Mucosa of descending colon (tissue), 3 donors: Measurements from ENCODE around the gene KRTAP4-6. TPM values are rescaled to one million over a fixed set of nuclear protein-coding genes. Genes with fewer than 3 reads are reported as not detected.
"Not testable (repeated sequence)": the region's sequence is repeated elsewhere in the genome, so short reads cannot be mapped to it uniquely, and the experiment has no call there.

Experiments used
- ATAC-seq: fragments of 200-7000 bp; cut with Tn5 transposase; one replicate; pipeline ENCODE4 v1.9.1; 2020; ENCODE audit warnings: mild to moderate bottlenecking, moderate library complexity
- DNase-seq, 3 donors: peaks; one replicate each; pipeline ENCODE4 v3.0.0-alpha.2; 2020
- H3K36me3 ChIP-seq: fragments of 200-600 bp; one replicate; pipeline ENCODE4 v1.8.0; 2021; ENCODE audit warnings: low read depth, mild to moderate bottlenecking
- H3K4me1 ChIP-seq: fragments of 200-600 bp; one replicate; pipeline ENCODE4 v1.8.0; 2021; ENCODE audit warnings: low read depth, mild to moderate bottlenecking
- H3K4me3 ChIP-seq: fragments of 200-600 bp; one replicate; pipeline ENCODE4 v1.8.0; 2021; ENCODE audit warnings: mild to moderate bottlenecking
- H3K9me3 ChIP-seq: fragments of 200-600 bp; one replicate; pipeline ENCODE4 v1.8.0; 2021; ENCODE audit warnings: mild to moderate bottlenecking
- intact Hi-C, 2 donors: fragments of 100-400 bp; cut with DNase I in 1 of 2; cut with micrococcal nuclease in 1 of 2; formaldehyde crosslinking; loops; one replicate each; pipeline versions ENCODE4 v1.11.0 to v1.11.1; 2022; cut with DNase I, micrococcal nuclease
- total RNA-seq, 3 donors: library from RNA; stranded (reverse); fragmentation: NEBNext Ultra II Directional in 2 of 3; extraction: Animal tissue kit (Norgen Biotek cat#: 25700) in 2 of 3; gene quantifications; one replicate each; pipeline versions ENCODE4 v1.2.1 to v1.2.4, GENCODE V29; 2021 to 2023
- TF ChIP-seq, protein P1 (sequence below): fragments of 200-600 bp; IDR thresholded peaks from one replicate; pipeline ENCODE4 v1.8.0; 2022; ENCODE audit warnings: antibody characterized with exemption, mild to moderate bottlenecking
- donor health status: DM: no; HTN: no; CAD: no; lungs with moderate emphysema.
- donor health status: DM: no; HTN: no; CAD: no.
- donor health status: DM: no; HTN: yes; CAD: no.

KRTAP4-6 gene
- total RNA-seq, 3 donors from 2014 or later: not detected

DNA sequence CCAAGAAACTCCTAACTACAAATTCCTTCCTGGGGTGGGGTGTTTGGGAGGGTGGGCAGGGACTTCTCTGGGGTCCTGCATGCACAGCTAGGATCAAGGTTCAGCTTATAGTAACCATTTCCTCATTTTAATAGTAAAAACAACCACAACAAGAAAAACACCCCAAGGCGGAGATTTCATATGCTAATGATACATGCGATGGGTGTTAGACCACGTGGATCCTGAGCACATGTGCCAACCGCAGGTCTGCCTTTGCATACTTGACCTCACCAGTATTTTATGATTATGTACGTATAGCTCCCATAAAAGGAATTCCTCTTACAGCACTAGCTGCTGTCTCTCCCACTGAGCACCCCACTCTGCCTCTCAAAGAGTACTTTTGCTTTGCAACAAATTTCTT lies 24.0 kb downstream of the KRTAP4-6 start:
- ATAC-seq (peak; percentile 51), DNase-seq (no peak)
- TF ChIP-seq, protein P1, sequence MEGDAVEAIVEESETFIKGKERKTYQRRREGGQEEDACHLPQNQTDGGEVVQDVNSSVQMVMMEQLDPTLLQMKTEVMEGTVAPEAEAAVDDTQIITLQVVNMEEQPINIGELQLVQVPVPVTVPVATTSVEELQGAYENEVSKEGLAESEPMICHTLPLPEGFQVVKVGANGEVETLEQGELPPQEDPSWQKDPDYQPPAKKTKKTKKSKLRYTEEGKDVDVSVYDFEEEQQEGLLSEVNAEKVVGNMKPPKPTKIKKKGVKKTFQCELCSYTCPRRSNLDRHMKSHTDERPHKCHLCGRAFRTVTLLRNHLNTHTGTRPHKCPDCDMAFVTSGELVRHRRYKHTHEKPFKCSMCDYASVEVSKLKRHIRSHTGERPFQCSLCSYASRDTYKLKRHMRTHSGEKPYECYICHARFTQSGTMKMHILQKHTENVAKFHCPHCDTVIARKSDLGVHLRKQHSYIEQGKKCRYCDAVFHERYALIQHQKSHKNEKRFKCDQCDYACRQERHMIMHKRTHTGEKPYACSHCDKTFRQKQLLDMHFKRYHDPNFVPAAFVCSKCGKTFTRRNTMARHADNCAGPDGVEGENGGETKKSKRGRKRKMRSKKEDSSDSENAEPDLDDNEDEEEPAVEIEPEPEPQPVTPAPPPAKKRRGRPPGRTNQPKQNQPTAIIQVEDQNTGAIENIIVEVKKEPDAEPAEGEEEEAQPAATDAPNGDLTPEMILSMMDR: no peak
- no peaks in the 10 kb centered on the region for H3K9me3 ChIP-seq
- no peak overlapping the region for H3K4me3 ChIP-seq
- H3K36me3 ChIP-seq: no peaks in the 10 kb centered on the region
- intact Hi-C loops: no loop called here
- no peaks in the 10 kb centered on the region for H3K4me1 ChIP-seq

- no peaks in the 10 kb centered on the region for H3K9me3 ChIP-seq
- ATAC-seq (no peak), DNase-seq (no peak)
- H3K4me1 ChIP-seq: no peaks in the 10 kb centered on the region
- TF ChIP-seq, protein P1: no peak
- no peaks in the 10 kb centered on the region for H3K36me3 ChIP-seq
- H3K4me3 ChIP-seq: no peak overlapping the region
- intact Hi-C loops: no loop called here
Observed at GRCh38 chr17:41111151-41111885, 29.0 kb downstream of the KRTAP4-6 start.

- H3K4me1 ChIP-seq, DNase-seq, H3K9me3 ChIP-seq, H3K36me3 ChIP-seq, ATAC-seq, H3K4me3 ChIP-seq, intact Hi-C loops: not testable (repeated sequence)
Observed at GRCh38 chr17:41108728-41109386, 31.5 kb downstream of the KRTAP4-6 start.

DNA sequence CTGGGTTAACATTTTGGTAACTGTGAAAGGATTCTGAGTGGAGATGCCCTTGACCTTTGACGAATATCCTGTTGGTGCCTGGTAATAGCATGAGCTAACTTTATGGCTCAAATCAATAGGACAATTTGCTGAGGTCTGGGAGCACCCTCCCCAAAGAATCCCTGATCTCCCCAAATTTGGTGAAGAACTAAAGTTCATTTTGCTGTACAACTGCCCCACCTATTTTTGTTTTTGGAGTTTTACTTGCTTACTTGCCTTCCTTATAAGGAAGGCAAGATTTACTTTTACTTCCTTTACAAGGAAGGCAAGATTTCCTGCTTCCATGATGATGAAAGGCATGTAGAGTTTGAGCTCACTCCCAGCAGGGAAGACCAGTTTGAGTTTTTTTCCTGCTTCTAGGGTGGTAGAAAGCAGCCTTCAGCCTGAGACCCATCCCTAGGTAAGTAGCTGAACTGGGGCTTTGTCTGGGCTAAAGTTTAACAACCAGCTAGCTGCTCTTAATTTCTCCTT lies 32.3 kb downstream of the KRTAP4-6 start:
- DNase-seq: no peak
- H3K4me1 ChIP-seq: no peaks in the 10 kb centered on the region
- intact Hi-C loops: no loop called here
- H3K9me3 ChIP-seq: no peaks in the 10 kb centered on the region
- no peak for ATAC-seq
- no peaks in the 10 kb centered on the region for H3K36me3 ChIP-seq
- H3K4me3 ChIP-seq: no peak overlapping the region
- TF ChIP-seq, protein P1: no peak

GRCh38 chr17:41105347-41105746 lies 35.0 kb downstream of the KRTAP4-6 start, which contains the start of gene KRTAP4-9:
KRTAP4-9 (plus strand) TSS chr17:41105389; CDS start chr17:41105389, 0 bp downstream.
- intact Hi-C loops, DNase-seq, H3K36me3 ChIP-seq, H3K4me3 ChIP-seq, H3K9me3 ChIP-seq, ATAC-seq, H3K4me1 ChIP-seq: not testable (repeated sequence)

- DNase-seq, ATAC-seq, H3K4me1 ChIP-seq, H3K9me3 ChIP-seq, H3K4me3 ChIP-seq, intact Hi-C loops, H3K36me3 ChIP-seq: not testable (repeated sequence)
Observed at GRCh38 chr17:41104386-41105038, 35.8 kb downstream of the KRTAP4-6 start.

- Histone ChIP-seq H3K4me3 (no peak overlapping the region), H3K9me3 (no peaks in the 10 kb centered on the region), H3K36me3 (no peaks in the 10 kb centered on the region), H3K4me1 (no peaks in the 10 kb centered on the region)
- DNase-seq (no peak), ATAC-seq (no peak)
- intact Hi-C loops: no loop called here
- TF ChIP-seq, protein P1: no peak
Observed at GRCh38 chr17:41103896-41104295, 36.4 kb downstream of the KRTAP4-6 start.
